ENCODE data around the gene GPR84.

Gene GPR84

DNA sequence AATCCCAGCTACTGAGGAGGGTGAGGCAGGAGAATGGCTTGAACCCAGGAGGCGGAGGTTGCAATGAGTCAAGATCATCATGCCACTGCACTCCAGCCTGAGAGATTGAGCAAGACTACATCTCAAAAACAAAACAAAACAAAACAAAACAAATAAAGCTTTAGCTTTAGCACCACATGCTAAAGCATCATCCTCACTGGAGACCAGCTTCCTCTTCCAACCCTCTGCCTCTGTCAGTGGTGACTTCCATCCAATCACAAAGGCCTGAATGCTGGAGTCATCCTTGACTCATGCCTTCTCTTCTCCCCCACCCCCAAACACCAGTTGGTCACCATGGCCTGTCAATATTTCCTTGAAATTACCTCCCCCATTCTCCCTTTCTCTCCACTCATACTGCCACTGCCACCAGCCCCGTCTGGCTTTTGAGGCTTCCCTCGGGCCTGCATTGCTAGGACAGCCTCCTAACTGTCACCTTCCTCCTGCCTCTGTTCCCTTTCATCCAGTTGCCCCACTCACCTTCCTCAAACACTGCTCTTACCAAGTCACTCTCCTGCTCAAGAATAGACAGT lies 18.8 kb upstream of the GPR84 start:
- ATAC-seq, result no peak
- TF ChIP-seq CSDC2 (CRISPR knock-in tag; IDR thresholded peaks at IDR 0.05) (no peak), ZC3H10 (CRISPR knock-in tag; IDR thresholded peaks at IDR 0.05) (no peak), ISL1 (CRISPR knock-in tag; IDR thresholded peaks at IDR 0.05) (no peak), BACH2 (CRISPR knock-in tag; IDR thresholded peaks at IDR 0.05; ENCODE audit: borderline replicate concordance) (no peak), ARNTL (CRISPR knock-in tag; IDR thresholded peaks at IDR 0.05; ENCODE audit: borderline replicate concordance, low read depth) (no peak), ZFP30 (CRISPR knock-in tag; IDR thresholded peaks at IDR 0.05) (no peak), GLIS3 (CRISPR knock-in tag; IDR thresholded peaks at IDR 0.05) (no peak), ESRRG (CRISPR knock-in tag; IDR thresholded peaks at IDR 0.05) (no peak), TOX (CRISPR knock-in tag; IDR thresholded peaks at IDR 0.05; ENCODE audit: borderline replicate concordance) (no peak), ZFP3 (CRISPR knock-in tag; IDR thresholded peaks at IDR 0.05) (no peak)
- TF ChIP-seq, protein P1, sequence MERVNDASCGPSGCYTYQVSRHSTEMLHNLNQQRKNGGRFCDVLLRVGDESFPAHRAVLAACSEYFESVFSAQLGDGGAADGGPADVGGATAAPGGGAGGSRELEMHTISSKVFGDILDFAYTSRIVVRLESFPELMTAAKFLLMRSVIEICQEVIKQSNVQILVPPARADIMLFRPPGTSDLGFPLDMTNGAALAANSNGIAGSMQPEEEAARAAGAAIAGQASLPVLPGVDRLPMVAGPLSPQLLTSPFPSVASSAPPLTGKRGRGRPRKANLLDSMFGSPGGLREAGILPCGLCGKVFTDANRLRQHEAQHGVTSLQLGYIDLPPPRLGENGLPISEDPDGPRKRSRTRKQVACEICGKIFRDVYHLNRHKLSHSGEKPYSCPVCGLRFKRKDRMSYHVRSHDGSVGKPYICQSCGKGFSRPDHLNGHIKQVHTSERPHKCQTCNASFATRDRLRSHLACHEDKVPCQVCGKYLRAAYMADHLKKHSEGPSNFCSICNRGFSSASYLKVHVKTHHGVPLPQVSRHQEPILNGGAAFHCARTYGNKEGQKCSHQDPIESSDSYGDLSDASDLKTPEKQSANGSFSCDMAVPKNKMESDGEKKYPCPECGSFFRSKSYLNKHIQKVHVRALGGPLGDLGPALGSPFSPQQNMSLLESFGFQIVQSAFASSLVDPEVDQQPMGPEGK (CRISPR knock-in tag; IDR thresholded peaks at IDR 0.05; ENCODE audit: borderline replicate concordance), result no peak
- TF ChIP-seq, protein P2, sequence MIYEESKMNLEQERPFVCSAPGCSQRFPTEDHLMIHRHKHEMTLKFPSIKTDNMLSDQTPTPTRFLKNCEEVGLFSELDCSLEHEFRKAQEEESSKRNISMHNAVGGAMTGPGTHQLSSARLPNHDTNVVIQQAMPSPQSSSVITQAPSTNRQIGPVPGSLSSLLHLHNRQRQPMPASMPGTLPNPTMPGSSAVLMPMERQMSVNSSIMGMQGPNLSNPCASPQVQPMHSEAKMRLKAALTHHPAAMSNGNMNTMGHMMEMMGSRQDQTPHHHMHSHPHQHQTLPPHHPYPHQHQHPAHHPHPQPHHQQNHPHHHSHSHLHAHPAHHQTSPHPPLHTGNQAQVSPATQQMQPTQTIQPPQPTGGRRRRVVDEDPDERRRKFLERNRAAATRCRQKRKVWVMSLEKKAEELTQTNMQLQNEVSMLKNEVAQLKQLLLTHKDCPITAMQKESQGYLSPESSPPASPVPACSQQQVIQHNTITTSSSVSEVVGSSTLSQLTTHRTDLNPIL (CRISPR knock-in tag; IDR thresholded peaks at IDR 0.05; ENCODE audit: low read depth), result no peak

DNA sequence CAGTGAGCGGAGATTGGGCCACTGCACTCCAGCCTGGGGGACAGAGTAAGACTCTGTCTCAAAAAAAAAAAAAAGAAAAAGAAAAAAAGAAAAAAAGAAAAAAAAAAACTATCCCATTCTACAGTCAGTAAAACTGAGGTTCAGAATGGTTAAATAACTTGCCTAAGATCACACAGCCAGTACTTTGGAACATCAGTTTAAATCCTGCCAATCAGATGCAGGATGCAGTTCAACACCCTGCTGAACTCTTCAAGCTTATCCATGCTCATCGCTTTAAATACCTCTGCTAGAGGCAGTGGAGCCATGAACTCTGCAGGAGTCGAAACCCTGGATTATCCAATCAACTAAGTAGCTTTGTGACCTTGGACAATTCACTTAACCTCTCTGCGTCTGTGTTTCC lies 16.9 kb upstream of the GPR84 start:
- no peak for ATAC-seq
- TF ChIP-seq ZNF70 (CRISPR knock-in tag; IDR thresholded peaks at IDR 0.05), result no peak
- no peak for TF ChIP-seq PPARA (CRISPR knock-in tag; IDR thresholded peaks at IDR 0.05; ENCODE audit: borderline replicate concordance)
- TF ChIP-seq TCF4 (CRISPR knock-in tag; IDR thresholded peaks at IDR 0.05; ENCODE audit: borderline replicate concordance), result no peak
- no peak for TF ChIP-seq ISL1 (CRISPR knock-in tag; IDR thresholded peaks at IDR 0.05)
- no peak for TF ChIP-seq BACH2 (CRISPR knock-in tag; IDR thresholded peaks at IDR 0.05; ENCODE audit: borderline replicate concordance)
- TF ChIP-seq, protein P3, sequence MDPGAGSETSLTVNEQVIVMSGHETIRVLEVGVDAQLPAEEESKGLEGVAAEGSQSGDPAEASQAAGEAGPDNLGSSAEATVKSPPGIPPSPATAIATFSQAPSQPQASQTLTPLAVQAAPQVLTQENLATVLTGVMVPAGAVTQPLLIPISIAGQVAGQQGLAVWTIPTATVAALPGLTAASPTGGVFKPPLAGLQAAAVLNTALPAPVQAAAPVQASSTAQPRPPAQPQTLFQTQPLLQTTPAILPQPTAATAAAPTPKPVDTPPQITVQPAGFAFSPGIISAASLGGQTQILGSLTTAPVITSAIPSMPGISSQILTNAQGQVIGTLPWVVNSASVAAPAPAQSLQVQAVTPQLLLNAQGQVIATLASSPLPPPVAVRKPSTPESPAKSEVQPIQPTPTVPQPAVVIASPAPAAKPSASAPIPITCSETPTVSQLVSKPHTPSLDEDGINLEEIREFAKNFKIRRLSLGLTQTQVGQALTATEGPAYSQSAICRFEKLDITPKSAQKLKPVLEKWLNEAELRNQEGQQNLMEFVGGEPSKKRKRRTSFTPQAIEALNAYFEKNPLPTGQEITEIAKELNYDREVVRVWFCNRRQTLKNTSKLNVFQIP (CRISPR knock-in tag; IDR thresholded peaks at IDR 0.05; ENCODE audit: borderline replicate concordance, low read depth), result no peak
- no peak for TF ChIP-seq ESRRG (CRISPR knock-in tag; IDR thresholded peaks at IDR 0.05)
- no peak for TF ChIP-seq ZC3H10 (CRISPR knock-in tag; IDR thresholded peaks at IDR 0.05)
- TF ChIP-seq, protein P4, sequence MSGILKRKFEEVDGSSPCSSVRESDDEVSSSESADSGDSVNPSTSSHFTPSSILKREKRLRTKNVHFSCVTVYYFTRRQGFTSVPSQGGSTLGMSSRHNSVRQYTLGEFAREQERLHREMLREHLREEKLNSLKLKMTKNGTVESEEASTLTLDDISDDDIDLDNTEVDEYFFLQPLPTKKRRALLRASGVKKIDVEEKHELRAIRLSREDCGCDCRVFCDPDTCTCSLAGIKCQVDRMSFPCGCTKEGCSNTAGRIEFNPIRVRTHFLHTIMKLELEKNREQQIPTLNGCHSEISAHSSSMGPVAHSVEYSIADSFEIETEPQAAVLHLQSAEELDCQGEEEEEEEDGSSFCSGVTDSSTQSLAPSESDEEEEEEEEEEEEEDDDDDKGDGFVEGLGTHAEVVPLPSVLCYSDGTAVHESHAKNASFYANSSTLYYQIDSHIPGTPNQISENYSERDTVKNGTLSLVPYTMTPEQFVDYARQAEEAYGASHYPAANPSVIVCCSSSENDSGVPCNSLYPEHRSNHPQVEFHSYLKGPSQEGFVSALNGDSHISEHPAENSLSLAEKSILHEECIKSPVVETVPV (CRISPR knock-in tag; IDR thresholded peaks at IDR 0.05), result no peak
- TF ChIP-seq, protein P1 (CRISPR knock-in tag; IDR thresholded peaks at IDR 0.05; ENCODE audit: borderline replicate concordance), result no peak
- TF ChIP-seq ZNF565 (CRISPR knock-in tag; conservative IDR thresholded peaks at IDR 0.05; ENCODE audit: low read depth), result no peak
- no peak for TF ChIP-seq OSR1 (CRISPR knock-in tag; IDR thresholded peaks at IDR 0.05)
- TF ChIP-seq, protein P5, sequence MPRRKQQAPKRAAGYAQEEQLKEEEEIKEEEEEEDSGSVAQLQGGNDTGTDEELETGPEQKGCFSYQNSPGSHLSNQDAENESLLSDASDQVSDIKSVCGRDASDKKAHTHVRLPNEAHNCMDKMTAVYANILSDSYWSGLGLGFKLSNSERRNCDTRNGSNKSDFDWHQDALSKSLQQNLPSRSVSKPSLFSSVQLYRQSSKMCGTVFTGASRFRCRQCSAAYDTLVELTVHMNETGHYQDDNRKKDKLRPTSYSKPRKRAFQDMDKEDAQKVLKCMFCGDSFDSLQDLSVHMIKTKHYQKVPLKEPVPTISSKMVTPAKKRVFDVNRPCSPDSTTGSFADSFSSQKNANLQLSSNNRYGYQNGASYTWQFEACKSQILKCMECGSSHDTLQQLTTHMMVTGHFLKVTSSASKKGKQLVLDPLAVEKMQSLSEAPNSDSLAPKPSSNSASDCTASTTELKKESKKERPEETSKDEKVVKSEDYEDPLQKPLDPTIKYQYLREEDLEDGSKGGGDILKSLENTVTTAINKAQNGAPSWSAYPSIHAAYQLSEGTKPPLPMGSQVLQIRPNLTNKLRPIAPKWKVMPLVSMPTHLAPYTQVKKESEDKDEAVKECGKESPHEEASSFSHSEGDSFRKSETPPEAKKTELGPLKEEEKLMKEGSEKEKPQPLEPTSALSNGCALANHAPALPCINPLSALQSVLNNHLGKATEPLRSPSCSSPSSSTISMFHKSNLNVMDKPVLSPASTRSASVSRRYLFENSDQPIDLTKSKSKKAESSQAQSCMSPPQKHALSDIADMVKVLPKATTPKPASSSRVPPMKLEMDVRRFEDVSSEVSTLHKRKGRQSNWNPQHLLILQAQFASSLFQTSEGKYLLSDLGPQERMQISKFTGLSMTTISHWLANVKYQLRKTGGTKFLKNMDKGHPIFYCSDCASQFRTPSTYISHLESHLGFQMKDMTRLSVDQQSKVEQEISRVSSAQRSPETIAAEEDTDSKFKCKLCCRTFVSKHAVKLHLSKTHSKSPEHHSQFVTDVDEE (CRISPR knock-in tag; IDR thresholded peaks at IDR 0.05), result no peak
- no peak for TF ChIP-seq ZFP3 (CRISPR knock-in tag; IDR thresholded peaks at IDR 0.05)
- TF ChIP-seq ZFP30 (CRISPR knock-in tag; IDR thresholded peaks at IDR 0.05), result no peak
- TF ChIP-seq GLIS3 (CRISPR knock-in tag; IDR thresholded peaks at IDR 0.05), result no peak
- TF ChIP-seq, protein P2 (CRISPR knock-in tag; IDR thresholded peaks at IDR 0.05; ENCODE audit: low read depth), result no peak
- no peak for TF ChIP-seq ARNTL (CRISPR knock-in tag; IDR thresholded peaks at IDR 0.05; ENCODE audit: borderline replicate concordance, low read depth)
- no peak for TF ChIP-seq RARB (CRISPR knock-in tag; IDR thresholded peaks at IDR 0.05)
